ES-I3 (cell line): ENCODE results near the gene GNE.
"Not testable (repeated sequence)": the region's sequence is repeated elsewhere in the genome, so short reads cannot be mapped to it uniquely, and the experiment has no call there.

Experiments
- H3K36me3 ChIP-seq: 2 replicates; pipeline ENCODE4 v1.6.1; 2013; ENCODE audit warnings: mild to moderate bottlenecking, low read length, control low read depth, moderate library complexity; ENCODE audit not compliant: insufficient read depth
- H3K4me1 ChIP-seq: 2 replicates; pipeline ENCODE4 v1.6.1; 2013; ENCODE audit warnings: mild to moderate bottlenecking, control low read depth, low read length; ENCODE audit not compliant: insufficient read depth
- H3K9ac ChIP-seq: 2 replicates; pipeline ENCODE4 v1.6.1; 2013; ENCODE audit warnings: low read depth, mild to moderate bottlenecking, low read length, moderate library complexity
- H3K9me3 ChIP-seq: 2 replicates; pipeline ENCODE4 v1.6.1; 2013; ENCODE audit warnings: mild to moderate bottlenecking, low read length, moderate library complexity; ENCODE audit not compliant: control insufficient read depth, insufficient read depth

The GNE gene

DNA sequence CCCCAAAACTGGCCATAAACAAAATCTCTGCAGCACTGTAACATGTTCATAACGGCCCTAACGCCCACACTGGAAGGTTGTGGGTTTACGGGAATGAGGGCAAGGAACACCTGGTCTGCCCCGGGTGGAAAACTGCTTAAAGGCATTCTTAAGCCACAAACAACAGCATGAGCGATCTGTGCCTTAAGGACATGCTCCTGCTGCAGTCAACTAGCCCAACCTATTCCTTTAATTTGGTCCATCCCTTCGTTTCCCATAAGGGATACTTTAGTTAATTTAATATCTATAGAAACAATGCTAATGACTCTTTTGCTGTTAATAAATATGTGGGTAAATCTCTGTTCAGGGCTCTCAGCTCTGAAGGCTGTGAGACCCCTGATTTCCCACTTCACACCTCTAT is 78.0 kb downstream of the GNE start:
- not testable (repeated sequence) for H3K4me1 ChIP-seq, H3K9me3 ChIP-seq, H3K36me3 ChIP-seq, H3K9ac ChIP-seq

DNA sequence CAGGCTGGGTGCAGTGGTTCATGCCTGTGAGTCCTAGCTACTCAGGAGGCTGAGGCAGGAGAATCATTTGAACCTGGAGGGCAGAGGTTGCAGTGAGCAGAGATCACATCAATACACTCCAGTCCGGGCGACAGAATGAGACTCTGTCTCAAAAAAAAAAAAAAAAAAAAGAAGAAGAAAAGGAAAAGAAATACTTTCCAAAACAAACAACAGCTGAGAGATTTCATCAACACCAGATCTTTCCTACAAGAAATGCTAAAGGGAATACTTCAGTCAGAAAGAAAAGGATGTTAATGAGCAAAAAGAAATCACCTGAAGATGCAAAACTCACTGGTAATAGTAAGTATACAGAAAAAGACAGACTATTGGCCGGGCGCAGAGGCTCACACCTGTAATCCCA is 80.7 kb downstream of the GNE start:
- Histone ChIP-seq H3K36me3 (no peaks in the 10 kb centered on the region), H3K9ac (no peak overlapping the region), H3K9me3 (no peaks in the 10 kb centered on the region), H3K4me1 (no peaks in the 10 kb centered on the region)

DNA sequence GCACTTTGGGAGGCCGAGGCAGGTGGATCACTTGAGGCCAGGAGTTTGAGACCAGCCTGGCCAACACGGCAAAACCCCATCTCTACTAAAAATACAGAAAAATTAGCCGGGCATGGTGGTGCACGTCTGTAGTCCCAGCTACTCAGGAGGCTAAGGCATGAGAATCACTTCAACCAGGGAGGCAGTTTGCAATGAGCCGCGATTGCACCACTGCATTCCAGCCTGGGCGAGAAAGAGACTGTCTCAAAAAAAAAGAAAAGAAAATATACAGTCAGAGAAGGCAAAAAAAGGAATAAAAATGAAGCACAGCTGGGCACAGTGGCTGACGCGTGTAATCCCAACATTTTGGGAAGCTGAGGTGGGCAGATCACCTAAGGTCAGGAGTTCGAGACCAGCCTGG is 81.8 kb downstream of the GNE start:
- H3K9me3 ChIP-seq, H3K4me1 ChIP-seq, H3K36me3 ChIP-seq, H3K9ac ChIP-seq: not testable (repeated sequence)

DNA sequence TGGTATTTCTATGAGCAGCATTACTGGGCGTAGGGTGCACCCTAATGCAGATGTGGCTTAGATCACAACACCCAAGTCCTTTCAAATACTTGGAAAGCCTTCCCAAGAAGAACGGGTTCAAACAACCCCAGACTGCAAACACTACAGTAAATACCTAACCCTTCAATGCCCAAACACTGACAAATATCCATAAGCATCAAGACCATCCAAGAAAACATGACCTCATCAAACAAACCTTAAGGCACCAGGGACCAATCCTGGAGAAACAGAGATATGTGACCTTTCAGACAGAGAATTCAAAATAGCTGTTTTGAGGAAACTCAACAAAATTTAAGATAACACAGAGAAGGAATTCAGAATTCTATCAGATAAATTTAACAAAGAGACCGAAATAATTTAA is 83.0 kb downstream of the GNE start:
- H3K9ac ChIP-seq: not testable (repeated sequence)

DNA sequence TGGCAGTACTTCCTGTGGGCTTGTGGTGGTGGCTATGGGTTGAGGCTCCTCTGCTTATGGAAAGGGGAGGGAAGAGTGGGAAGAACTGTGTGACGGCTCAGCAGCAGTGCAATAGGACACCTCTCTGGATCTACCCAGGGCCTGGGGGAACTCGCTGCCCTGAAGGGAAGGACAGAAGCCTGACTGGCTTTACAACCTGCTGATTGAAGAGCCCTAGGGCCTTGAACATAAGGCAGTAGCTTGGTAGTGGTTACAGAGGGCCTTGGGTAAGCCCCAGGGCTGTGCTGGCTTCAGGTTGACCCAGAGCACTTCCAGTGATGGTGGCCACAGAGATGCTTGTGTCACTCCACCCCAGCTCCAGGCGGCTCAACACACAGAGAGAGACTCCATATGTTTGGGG is 83.5 kb downstream of the GNE start:
- no peaks in the 10 kb centered on the region for H3K4me1 ChIP-seq
- H3K9me3 ChIP-seq: no peaks in the 10 kb centered on the region
- H3K9ac ChIP-seq: no peak overlapping the region
- H3K36me3 ChIP-seq: no peaks in the 10 kb centered on the region

More for the DNA sequence above, 83.0 kb downstream of the GNE start:
- not testable (repeated sequence) for H3K4me1 ChIP-seq, H3K36me3 ChIP-seq, H3K9me3 ChIP-seq

DNA sequence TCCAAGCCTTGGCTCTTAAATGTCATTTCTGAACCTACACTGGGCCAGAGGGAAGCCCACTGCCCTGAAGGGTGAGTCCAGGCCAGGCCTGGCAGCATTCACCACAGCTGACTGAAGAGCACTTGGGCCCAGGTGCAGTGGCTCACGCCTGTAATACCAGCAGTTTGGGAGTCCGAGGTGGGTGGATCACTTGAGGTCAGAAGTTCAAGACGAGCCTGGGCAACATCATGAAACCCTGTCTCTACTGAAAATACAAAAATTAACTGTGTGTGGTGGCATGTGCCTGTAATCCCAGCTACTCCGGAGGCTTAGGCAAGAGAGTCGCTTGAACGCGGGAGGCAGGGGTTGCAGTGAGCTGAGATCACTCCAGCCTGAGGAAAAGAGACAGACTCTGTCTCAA is 84.0 kb downstream of the GNE start:
- Histone ChIP-seq H3K36me3 (no peaks in the 10 kb centered on the region), H3K4me1 (no peaks in the 10 kb centered on the region), H3K9ac (no peak overlapping the region), H3K9me3 (no peaks in the 10 kb centered on the region)

DNA sequence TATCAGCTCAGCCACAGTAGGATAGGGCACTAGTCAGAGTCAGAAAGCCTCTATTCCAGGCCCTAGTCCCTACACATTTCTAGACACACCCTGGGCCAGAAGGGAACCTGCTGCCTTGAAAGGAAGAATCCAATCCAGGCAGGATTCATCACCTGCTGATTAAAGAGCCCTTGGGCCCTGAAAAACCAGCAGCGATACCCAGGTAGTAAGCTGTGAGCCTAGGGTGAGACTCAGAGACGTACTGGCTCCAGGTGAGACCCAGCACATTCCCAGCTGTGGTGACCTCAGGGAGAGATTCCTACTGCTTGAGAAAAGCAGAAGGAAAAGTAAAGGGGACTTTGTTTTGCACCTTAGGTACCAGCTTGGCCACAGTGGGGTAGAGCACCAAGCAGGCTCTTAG is 84.4 kb downstream of the GNE start:
- no peaks in the 10 kb centered on the region for H3K4me1 ChIP-seq
- H3K9me3 ChIP-seq: no peaks in the 10 kb centered on the region
- H3K9ac ChIP-seq: no peak overlapping the region
- no peaks in the 10 kb centered on the region for H3K36me3 ChIP-seq

DNA sequence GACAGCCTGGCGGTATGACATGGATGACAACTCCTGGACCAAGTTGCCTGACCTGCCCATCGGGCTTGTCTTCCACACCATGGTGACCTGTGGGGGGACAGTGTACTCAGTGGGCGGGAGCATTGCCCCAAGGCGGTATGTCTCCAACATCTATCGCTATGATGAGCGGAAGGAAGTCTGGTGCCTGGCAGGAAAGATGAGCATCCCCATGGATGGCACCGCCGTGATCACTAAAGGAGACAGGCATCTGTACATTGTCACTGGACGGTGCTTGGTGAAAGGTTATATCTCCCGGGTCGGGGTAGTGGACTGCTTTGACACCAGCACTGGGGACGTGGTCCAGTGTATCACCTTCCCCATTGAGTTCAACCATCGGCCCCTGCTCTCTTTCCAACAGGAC is 87.7 kb downstream of the GNE start:
- Histone ChIP-seq H3K4me1 (no peaks in the 10 kb centered on the region), H3K9me3 (no peaks in the 10 kb centered on the region), H3K9ac (no peak overlapping the region), H3K36me3 (no peaks in the 10 kb centered on the region)

DNA sequence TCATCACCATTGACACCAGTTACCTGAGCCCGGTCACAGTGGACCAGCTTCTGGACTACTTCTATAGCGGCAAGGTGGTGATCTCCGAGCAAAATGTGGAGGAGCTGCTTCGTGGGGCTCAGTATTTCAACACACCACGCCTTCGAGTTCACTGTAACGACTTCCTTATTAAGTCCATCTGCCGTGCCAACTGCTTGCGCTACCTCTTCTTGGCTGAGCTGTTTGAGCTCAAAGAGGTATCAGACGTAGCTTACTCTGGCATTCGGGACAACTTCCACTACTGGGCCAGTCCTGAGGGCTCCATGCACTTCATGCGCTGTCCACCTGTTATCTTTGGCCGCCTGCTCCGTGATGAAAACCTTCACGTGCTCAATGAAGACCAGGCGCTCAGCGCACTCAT is 88.5 kb downstream of the GNE start:
- H3K4me1 ChIP-seq: peaks cover 2% of the 10 kb centered on the region
- H3K9ac ChIP-seq: no peak overlapping the region
- no peaks in the 10 kb centered on the region for H3K36me3 ChIP-seq
- H3K9me3 ChIP-seq: no peaks in the 10 kb centered on the region

DNA sequence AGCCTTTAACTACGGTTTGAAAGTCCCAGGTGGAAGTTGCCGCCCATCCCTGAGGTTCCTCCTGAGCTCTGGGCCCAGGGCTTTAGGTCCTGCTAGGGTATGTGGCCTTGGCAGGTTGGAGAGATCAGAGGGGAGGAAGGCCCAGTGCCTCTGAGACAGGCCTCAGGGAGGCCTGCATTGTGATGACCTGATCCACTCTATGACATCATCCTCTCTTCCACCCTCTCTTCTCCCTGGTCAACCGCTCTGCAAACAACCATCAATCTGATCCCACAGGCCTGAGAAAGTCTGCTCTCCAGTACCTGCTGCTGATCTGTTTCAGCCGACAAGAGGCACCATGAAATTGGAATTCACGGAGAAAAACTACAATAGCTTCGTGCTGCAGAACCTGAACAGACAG is 89.1 kb downstream of the GNE start, which contains the start of gene CCIN:
Gene CCIN, plus strand, starts transcription at position 223 of the 400 bp plus-strand sequence. Its CDS starts 115 bp downstream, at position 338.
- Histone ChIP-seq H3K36me3 (no peaks in the 10 kb centered on the region), H3K9me3 (no peaks in the 10 kb centered on the region), H3K4me1 (peaks cover 6% of the 10 kb centered on the region), H3K9ac (no peak within 1 kb of the TSS)

DNA sequence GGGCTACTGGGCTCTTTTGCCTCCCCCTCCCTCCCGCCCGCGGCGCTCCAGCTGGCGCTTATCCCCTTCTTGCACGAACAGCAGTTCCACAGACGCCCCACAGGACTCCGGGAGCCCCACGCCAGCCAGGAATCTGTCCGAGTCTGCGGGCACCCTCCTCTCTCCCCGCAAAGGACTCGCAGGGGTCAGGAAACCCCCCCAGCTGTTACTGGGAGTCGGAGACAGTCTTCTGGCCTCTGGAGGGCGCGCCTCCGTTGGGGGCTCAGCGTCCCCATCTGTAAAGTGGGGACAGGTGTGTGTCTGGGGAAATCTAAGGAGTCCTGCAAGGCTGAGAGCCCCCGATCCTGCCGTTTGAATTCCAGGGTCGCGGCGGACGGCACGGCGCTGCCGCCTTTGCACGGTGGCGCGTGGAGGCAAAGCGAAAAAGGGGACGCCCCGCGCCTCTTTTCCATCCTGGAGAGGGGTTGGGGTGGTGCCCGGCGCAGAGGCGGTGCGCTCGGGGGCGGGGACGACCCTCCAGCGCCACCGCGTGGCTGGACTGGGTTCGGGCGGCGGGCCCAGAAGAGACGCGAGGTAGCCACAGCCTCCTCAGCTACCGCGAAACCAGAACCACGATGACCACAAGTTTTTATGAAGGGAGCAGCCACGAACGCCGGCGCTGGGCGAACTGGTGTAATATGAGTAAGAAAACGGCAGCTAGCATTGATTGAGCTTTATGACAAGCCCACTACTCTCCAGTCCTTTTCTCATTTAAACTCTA is 91.9 kb downstream of the GNE start:
- no peaks in the 10 kb centered on the region for H3K9me3 ChIP-seq
- peaks cover 25% of the 10 kb centered on the region for H3K4me1 ChIP-seq
- no peaks in the 10 kb centered on the region for H3K36me3 ChIP-seq
- H3K9ac ChIP-seq: peak overlapping the region; percentile 61; the same call in 1 of the 2 replicates

DNA sequence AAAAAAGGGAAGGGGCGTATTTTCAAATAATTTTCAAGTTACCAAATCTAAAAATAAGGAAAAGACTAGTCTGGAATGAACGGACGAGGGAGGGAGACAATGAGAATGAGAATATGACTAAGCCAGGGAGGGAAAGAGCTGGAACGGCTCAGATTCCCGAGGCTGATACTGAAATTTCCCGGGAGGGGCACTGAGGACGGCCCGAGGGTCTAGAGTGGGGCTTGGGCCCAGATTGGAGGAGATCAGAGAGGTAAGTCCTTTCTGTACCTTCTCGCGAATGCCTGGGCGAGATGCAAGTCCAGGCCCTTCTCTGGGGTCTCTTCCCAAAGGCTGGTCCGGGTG is 92.5 kb downstream of the GNE start:
- peak overlapping the region; percentile 61; the same call in 1 of the 2 replicates for H3K9ac ChIP-seq
- H3K36me3 ChIP-seq: no peaks in the 10 kb centered on the region
- no peaks in the 10 kb centered on the region for H3K9me3 ChIP-seq
- peaks cover 25% of the 10 kb centered on the region for H3K4me1 ChIP-seq

DNA sequence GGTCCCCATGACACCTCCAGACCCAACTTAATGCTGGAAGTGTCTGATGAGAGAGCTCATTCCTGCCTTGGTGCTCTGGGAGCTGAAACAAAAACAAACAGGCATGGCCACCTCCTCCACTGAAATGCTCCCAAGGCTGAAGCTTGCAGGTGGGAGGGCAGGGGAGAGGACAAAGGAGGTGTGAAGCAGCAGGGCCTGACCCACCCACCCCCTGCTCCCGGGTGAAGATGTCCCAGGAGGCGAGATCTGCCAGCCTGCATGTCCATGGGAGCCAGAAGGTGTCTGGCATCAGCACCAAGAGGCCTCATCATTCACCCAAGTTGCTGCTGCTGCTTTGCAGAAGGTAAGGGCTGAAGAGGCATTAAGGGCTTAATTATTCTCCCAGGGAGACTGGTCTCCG is 93.3 kb downstream of the GNE start:
- Histone ChIP-seq H3K4me1 (peaks cover 25% of the 10 kb centered on the region), H3K36me3 (no peaks in the 10 kb centered on the region), H3K9ac (no peak overlapping the region), H3K9me3 (no peaks in the 10 kb centered on the region)
